ENCODE measurements around the gene METTL1. TPM values are rescaled to one million over a fixed set of nuclear protein-coding genes. Genes with fewer than 3 reads are reported as not detected.

METTL1 gene
- total RNA-seq, 1 experiment from 2014 or later, result 17.9 TPM

DNA sequence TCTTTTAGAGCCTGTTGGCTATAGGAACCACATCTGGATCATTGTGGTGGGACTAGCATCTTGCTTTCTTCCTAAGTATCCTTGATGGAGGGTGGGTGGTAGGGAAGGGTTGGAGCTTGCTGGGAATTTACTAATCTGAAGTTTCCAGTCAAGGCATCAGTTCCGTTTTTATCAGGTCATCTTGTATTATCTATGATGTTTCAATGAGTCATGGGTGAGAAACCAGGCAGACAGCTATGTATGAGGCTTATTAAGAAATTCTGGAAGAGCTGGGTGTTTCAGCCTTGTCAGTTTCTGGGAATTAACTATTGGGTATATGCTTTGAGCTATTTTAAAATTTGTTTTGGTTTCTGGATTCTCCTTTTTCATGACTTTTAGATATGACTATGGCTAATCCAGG lies 22.0 kb upstream of the METTL1 start:
- Histone ChIP-seq H3K9me3 (ENCODE audit: insufficient read depth, low read depth) (no peaks in the 10 kb centered on the region), H3K4me1 (replicated peaks; ENCODE audit: insufficient read depth) (peaks cover 25% of the 10 kb centered on the region), H3K9me2 (ENCODE audit: insufficient read depth) (no peaks in the 10 kb centered on the region), H3K4me3 (no peak overlapping the region), H3F3A (ENCODE audit: insufficient read depth, low read depth) (peaks cover 33% of the 10 kb centered on the region), H4K20me1 (ENCODE audit: insufficient read depth) (peaks cover 5% of the 10 kb centered on the region; the same call in 1 of the 2 replicates), H3K27ac (peak overlapping the region; percentile 72), H3K36me3 (ENCODE audit: low read depth) (peaks cover 50% of the 10 kb centered on the region), H3K4me2 (peak overlapping the region; percentile 42), H3K27me3 (ENCODE audit: insufficient read depth, low read depth) (no peaks in the 10 kb centered on the region), H3K79me2 (ENCODE audit: low read depth) (no peaks in the 10 kb centered on the region; the same call in 1 of the 2 replicates), H2AFZ (no peak overlapping the region)
- TF ChIP-seq EZH2 (IDR thresholded peaks at IDR 0.05; ENCODE audit: low read depth), result no peak
- TF ChIP-seq, protein P1, sequence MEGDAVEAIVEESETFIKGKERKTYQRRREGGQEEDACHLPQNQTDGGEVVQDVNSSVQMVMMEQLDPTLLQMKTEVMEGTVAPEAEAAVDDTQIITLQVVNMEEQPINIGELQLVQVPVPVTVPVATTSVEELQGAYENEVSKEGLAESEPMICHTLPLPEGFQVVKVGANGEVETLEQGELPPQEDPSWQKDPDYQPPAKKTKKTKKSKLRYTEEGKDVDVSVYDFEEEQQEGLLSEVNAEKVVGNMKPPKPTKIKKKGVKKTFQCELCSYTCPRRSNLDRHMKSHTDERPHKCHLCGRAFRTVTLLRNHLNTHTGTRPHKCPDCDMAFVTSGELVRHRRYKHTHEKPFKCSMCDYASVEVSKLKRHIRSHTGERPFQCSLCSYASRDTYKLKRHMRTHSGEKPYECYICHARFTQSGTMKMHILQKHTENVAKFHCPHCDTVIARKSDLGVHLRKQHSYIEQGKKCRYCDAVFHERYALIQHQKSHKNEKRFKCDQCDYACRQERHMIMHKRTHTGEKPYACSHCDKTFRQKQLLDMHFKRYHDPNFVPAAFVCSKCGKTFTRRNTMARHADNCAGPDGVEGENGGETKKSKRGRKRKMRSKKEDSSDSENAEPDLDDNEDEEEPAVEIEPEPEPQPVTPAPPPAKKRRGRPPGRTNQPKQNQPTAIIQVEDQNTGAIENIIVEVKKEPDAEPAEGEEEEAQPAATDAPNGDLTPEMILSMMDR (conservative IDR thresholded peaks at IDR 0.05), result no peak
- POLR2A ChIA-PET (ENCODE audit: unreplicated experiment), result no interaction called here
- DNase-seq, result peak in 1 of 2 experiments; percentile 81
- intact Hi-C loops (cut with micrococcal nuclease; ENCODE audit: unreplicated experiment), result no loop called here
- BruUV-seq (replicated peaks), result no TSS peak
- CTCF ChIA-PET, result no interaction called here

DNA sequence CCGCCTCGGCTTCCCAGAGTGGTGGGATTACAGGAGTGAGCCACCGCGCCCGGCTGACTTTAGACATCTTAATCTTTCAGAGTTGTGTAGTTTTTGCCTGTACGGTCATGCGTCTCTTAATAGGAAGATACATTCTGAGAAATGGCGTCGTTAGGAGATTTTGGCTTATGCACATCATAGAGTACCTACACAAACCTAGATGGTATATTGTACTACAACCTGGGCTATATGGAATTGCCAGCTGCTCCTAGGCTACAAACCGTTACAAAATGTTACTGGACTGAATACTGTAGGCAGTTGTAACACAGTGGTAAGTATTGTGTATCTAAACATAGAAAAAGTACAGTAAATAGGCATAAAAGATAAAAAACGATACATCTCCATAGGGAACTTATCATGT lies 12.0 kb upstream of the METTL1 start:
- H3K79me2 ChIP-seq (ENCODE audit: low read depth), result peaks cover 14% of the 10 kb centered on the region
- no peaks in the 10 kb centered on the region for H3K27me3 ChIP-seq (ENCODE audit: insufficient read depth, low read depth)
- POLR2A ChIA-PET (ENCODE audit: unreplicated experiment), result interaction anchor here (0.6 kb wide), 1 partner anchor 12 kb away, joined by 4 read pairs; the partner anchor contains the start of gene EEF1AKMT3
- H3K36me3 ChIP-seq (ENCODE audit: low read depth), result peaks cover 26% of the 10 kb centered on the region
- H2AFZ ChIP-seq, result no peak overlapping the region
- peak overlapping the region; percentile 75 for H3K4me2 ChIP-seq
- no peaks in the 10 kb centered on the region for H3K9me3 ChIP-seq (ENCODE audit: insufficient read depth, low read depth)
- no peaks in the 10 kb centered on the region for H3K9me2 ChIP-seq (ENCODE audit: insufficient read depth)
- CTCF ChIA-PET, result interaction anchor here (0.6 kb wide), 1 partner anchor 1121 kb away, joined by 15 read pairs; no protein-coding TSS in a partner anchor
- BruUV-seq (replicated peaks), result no TSS peak
- peaks cover 8% of the 10 kb centered on the region for H3K4me1 ChIP-seq (replicated peaks; ENCODE audit: insufficient read depth)
- no peaks in the 10 kb centered on the region for H4K20me1 ChIP-seq (ENCODE audit: insufficient read depth)
- no peak overlapping the region for H3K4me3 ChIP-seq
- no peak for DNase-seq
- TF ChIP-seq, protein P1 (conservative IDR thresholded peaks at IDR 0.05), result no peak
- TF ChIP-seq EZH2 (IDR thresholded peaks at IDR 0.05; ENCODE audit: low read depth), result no peak
- intact Hi-C loops (cut with micrococcal nuclease; ENCODE audit: unreplicated experiment), result no loop called here
- H3F3A ChIP-seq (ENCODE audit: insufficient read depth, low read depth), result peaks cover 10% of the 10 kb centered on the region; the same call in 1 of the 2 replicates
- H3K27ac ChIP-seq, result no peak overlapping the region

DNA sequence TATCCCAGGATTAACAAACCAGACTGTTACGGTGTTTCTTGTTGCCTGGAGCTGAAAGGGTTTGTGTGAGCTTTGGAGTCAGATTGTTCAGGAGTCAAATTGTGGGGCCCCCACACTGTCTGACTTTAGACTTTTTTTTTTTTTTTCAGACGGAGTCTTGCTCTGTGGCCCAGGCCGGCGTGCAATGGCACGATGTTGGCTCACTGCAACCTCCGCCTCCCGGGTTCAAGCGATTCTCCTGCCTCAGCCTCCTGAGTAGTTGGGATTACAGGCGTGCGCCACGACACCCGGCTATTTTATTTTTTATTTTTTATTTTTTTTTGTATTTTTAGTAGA lies 11.5 kb upstream of the METTL1 start:
- Histone ChIP-seq H4K20me1 (ENCODE audit: insufficient read depth) (no peaks in the 10 kb centered on the region), H3K4me1 (replicated peaks; ENCODE audit: insufficient read depth) (peaks cover 8% of the 10 kb centered on the region), H3K27ac (no peak overlapping the region), H3K4me3 (peak overlapping the region; percentile 96), H3K9me3 (ENCODE audit: insufficient read depth, low read depth) (no peaks in the 10 kb centered on the region), H3K27me3 (ENCODE audit: insufficient read depth, low read depth) (no peaks in the 10 kb centered on the region), H3K9me2 (ENCODE audit: insufficient read depth) (no peaks in the 10 kb centered on the region), H3F3A (ENCODE audit: insufficient read depth, low read depth) (peaks cover 10% of the 10 kb centered on the region; the same call in 1 of the 2 replicates), H3K36me3 (ENCODE audit: low read depth) (peaks cover 26% of the 10 kb centered on the region), H3K4me2 (peak overlapping the region; percentile 75), H3K79me2 (ENCODE audit: low read depth) (peaks cover 14% of the 10 kb centered on the region), H2AFZ (peak overlapping the region; percentile 90)
- ChIA-PET CTCF (interaction anchor here (0.6 kb wide), 1 partner anchor 1121 kb away, joined by 15 read pairs; no protein-coding TSS in a partner anchor), POLR2A (ENCODE audit: unreplicated experiment) (interaction anchor here (0.6 kb wide), 1 partner anchor 11 kb away, joined by 4 read pairs; the partner anchor contains the start of gene EEF1AKMT3)
- no TSS peak for BruUV-seq (replicated peaks)
- intact Hi-C loops (cut with micrococcal nuclease; ENCODE audit: unreplicated experiment), result no loop called here
- TF ChIP-seq, protein P1 (conservative IDR thresholded peaks at IDR 0.05), result no peak
- no peak for DNase-seq

Measured in PC-9 (cell line).